SH-SY5Y (cell line): ENCODE data around the gene ACO1.

Source experiments
- GATA2 ChIP-seq: IDR thresholded peaks from 2 replicates; pipeline ENCODE4 v1.6.1; 2011; ENCODE audit warnings: mild to moderate bottlenecking, low read depth, low read length
- GATA3 ChIP-seq: IDR thresholded peaks from 2 replicates; pipeline ENCODE4 v1.6.1; 2011; ENCODE audit warnings: low read depth, mild to moderate bottlenecking, low read length, moderate library complexity

GRCh38 chr9:32389365-32389764 lies 4.9 kb downstream of the ACO1 start:
- TF ChIP-seq GATA3 (no peak), GATA2 (no peak)
